ENCODE results near the gene MCC.

Gene MCC

DNA sequence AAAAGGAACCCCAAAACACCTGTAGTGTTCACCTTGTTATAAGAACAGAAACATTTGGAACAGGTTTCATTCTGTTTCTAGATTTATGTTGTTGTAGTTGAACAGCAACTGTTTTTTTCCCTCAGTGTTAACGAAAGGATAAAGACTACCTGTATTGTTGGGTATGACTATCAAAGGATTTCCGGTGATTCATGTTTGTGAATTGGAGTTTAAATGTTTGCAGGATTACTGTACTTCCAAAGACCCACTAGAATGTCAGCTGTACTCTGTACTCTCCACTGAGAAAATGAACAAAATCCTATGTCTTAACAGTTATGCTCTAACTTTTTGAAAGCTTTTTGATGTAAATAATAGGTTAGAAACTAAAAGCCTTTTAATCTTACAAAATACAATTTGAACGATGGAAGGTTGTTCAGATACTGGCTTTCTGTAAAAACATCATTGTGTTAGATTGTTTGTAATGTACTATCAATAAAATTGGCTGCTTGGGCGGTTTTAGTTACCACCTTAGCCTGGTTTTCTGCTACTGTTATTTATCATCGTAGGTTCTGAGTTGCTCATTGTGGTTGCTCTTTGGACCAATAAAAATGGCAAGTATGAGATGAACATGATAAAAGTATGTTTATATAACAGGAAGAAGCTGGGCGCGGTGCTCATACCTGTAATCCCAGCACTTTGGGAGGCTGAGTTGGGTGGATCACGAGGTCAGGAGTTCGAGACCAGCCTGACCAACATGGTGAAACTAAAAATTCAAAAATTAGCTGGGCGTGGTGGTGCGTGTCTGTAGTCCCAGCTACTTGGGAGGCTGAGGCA is 467.6 kb downstream of the MCC start:
- peak overlapping the region; percentile 75 for H3K27ac ChIP-seq
- TF ChIP-seq CTCF (conservative IDR thresholded peaks at IDR 0.05; ENCODE audit: low read depth) = no peak
- peak; percentile 90 for DNase-seq (ENCODE audit: low spot score)
- ChIA-PET POLR2A (ENCODE audit: low non-redundant PET) (no interaction called here), CTCF (interaction anchor here (0.5 to 1.1 kb wide), 4 partner anchors 24 to 309 kb away, joined by 3 to 5 read pairs (median 4); no protein-coding TSS in a partner anchor)

DNA sequence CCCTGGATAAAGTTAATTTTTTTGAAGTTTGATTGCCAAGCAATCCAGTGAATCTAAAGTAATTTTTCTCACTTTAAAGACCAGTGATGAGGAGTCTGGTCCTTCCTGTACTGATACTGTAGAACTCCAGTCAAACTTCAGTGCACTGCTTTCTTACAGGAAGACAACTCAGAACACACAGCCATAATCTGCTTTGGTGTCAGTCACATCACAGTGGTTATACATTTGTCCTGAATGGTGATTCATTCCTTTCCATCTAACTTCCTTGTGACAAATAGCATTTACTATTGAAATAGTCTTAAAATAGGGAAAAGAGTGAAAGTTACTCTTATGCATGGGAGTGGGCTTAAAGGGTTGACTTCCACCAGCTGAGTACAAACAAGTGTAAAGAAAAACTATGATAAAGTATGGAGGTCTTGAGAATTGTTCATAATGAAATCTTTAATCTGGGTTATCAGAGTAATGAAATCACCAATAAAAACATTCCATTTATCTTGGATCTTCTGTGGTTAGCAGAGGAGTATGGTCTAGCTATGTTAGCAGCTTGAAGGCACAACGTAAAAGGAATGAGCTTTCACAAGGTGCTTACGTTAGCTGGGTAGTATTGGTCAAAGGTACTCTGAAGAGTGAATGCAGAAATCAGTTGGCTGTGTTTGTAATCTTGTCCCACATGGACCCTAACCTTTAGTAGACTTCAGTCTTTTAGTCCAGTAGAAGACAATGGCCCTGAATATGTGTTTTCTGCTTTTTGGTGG is 470.2 kb downstream of the MCC start:
- DNase-seq (ENCODE audit: low spot score) = no peak
- H3K27ac ChIP-seq = no peak overlapping the region
- ChIA-PET POLR2A (ENCODE audit: low non-redundant PET) (no interaction called here), CTCF (no interaction called here)
- TF ChIP-seq CTCF (conservative IDR thresholded peaks at IDR 0.05; ENCODE audit: low read depth) = no peak

- H3K27ac ChIP-seq = no peak overlapping the region
- no peak for DNase-seq (ENCODE audit: low spot score)
- ChIA-PET CTCF (interaction anchor here (0.7 kb wide), 1 partner anchor 941 kb away, joined by 3 read pairs; no protein-coding TSS in a partner anchor), POLR2A (ENCODE audit: low non-redundant PET) (no interaction called here)
- no peak for TF ChIP-seq CTCF (conservative IDR thresholded peaks at IDR 0.05; ENCODE audit: low read depth)
Observed at GRCh38 chr5:113005454-113005853, 482.8 kb downstream of the MCC start.

DNA sequence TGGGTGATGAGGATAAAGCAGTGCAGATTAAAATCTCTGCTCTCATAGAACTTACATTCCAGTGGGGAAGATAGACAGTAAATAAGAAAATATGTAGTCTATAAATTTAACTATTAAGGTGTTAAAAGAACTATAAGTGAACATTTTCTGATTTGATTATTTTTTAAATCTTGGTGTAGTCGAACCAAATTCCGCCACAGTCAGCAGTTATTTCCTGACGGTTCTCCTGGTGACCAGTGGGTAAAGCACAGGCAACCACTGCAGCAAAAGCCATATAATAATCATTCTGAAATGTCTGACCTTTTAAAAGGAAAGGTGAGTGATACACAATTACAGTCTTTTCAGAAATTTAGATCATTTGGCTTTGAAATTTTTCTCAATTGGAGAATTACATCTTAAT is 484.5 kb downstream of the MCC start:
- DNase-seq (ENCODE audit: low spot score) = no peak
- no peak for TF ChIP-seq CTCF (conservative IDR thresholded peaks at IDR 0.05; ENCODE audit: low read depth)
- CTCF ChIA-PET = no interaction called here
- H3K27ac ChIP-seq = no peak overlapping the region
- POLR2A ChIA-PET (ENCODE audit: low non-redundant PET) = interaction anchor here (1.3 kb wide), 1 partner anchor 28 kb away, joined by 3 read pairs; the partner anchor contains the start of gene DCP2

DNA sequence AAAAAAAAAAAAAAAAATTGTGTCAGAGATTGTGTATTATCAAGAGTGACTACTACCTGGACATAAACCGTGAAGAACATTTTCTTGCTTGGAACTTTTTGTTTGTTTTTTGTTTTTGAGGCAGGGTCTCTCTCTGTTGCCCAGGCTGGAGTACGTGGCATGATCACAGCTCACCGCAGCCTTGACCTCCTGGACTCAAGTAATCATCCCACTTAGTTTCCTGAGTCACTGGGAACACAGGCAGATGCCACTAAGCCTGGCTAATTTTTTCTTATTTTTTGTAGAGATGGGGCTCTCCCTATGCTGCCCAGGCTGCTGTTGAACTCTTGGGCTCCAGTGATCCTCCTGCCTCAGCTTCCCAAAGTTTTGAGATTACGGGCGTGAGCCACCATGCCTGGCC is 485.8 kb downstream of the MCC start:
- ChIA-PET POLR2A (ENCODE audit: low non-redundant PET) (interaction anchor here (1.3 kb wide), 1 partner anchor 26 kb away, joined by 3 read pairs; the partner anchor contains the start of gene DCP2), CTCF (interaction anchor here (0.6 kb wide), 1 partner anchor 43 kb away, joined by 4 read pairs; no protein-coding TSS in a partner anchor)
- no peak for DNase-seq (ENCODE audit: low spot score)
- peak overlapping the region; percentile 24; the same call in 1 of the 2 replicates for H3K27ac ChIP-seq
- no peak for TF ChIP-seq CTCF (conservative IDR thresholded peaks at IDR 0.05; ENCODE audit: low read depth)

DNA sequence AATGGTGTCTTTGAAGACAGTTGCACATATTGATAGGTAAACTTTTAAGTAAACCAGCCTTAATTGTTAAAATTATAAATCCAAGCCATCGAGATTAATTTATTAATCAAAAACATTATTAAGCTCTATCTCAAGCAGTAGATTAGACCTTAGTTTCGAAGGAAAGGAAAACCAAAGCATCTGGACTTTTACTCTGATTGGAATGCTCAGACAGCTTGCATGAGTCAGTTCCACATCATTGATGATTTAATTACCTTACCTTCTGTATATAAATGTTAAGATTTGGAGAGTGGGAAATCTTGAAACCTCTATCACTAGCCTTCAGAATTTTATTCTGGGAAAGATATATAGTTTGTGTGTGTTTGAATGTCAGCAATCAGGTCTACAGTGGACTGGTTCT is 487.8 kb downstream of the MCC start:
- peak; percentile 27 for DNase-seq (ENCODE audit: low spot score)
- no peak for TF ChIP-seq CTCF (conservative IDR thresholded peaks at IDR 0.05; ENCODE audit: low read depth)
- CTCF ChIA-PET = interaction anchor here (0.7 kb wide), 1 partner anchor 21 kb away, joined by 3 read pairs; no protein-coding TSS in a partner anchor
- H3K27ac ChIP-seq = no peak overlapping the region
- POLR2A ChIA-PET (ENCODE audit: low non-redundant PET) = no interaction called here
